HG03460 (cell line): ENCODE measurements around the gene PSMC1.

Experiments used
- ATAC-seq: cut with Tn5 transposase; IDR thresholded peaks from one replicate; pipeline ENCODE4 v1.9.1; 2021; ENCODE audit not compliant: unreplicated experiment

PSMC1 gene

GRCh38 chr14:90301122-90301521 is 44.8 kb downstream of the PSMC1 start:
- ATAC-seq: no peak

GRCh38 chr14:90301668-90302090 is 45.3 kb downstream of the PSMC1 start:
- ATAC-seq: no peak

- ATAC-seq: no peak
These were observed 46.4 kb downstream of the PSMC1 start for GRCh38 chr14:90302529-90303303.

- ATAC-seq: no peak
These were observed 47.1 kb downstream of the PSMC1 start for GRCh38 chr14:90303473-90303872.

- no peak for ATAC-seq
These were observed 48.1 kb downstream of the PSMC1 start for GRCh38 chr14:90304502-90304901.

- ATAC-seq: no peak
These were observed 48.8 kb downstream of the PSMC1 start for GRCh38 chr14:90305176-90305601.

GRCh38 chr14:90308561-90308960 is 52.2 kb downstream of the PSMC1 start:
- ATAC-seq: no peak

- ATAC-seq: no peak
These were observed 60.9 kb downstream of the PSMC1 start for GRCh38 chr14:90317286-90317685.

- ATAC-seq: no peak
These were observed 61.7 kb downstream of the PSMC1 start for GRCh38 chr14:90318016-90318415.

GRCh38 chr14:90319173-90319572 is 62.8 kb downstream of the PSMC1 start:
- no peak for ATAC-seq

- ATAC-seq: no peak
These were observed 63.5 kb downstream of the PSMC1 start for GRCh38 chr14:90319634-90320541.

- ATAC-seq: no peak
These were observed 65.5 kb downstream of the PSMC1 start for GRCh38 chr14:90321891-90322290.
